Fibroblast of upper back skin (primary cell): ENCODE data around the gene CD109.

ENCODE experiments used
- DNase-seq: peaks from one replicate; pipeline ENCODE4 v3.0.0-alpha.2; 2013

The CD109 gene

GRCh38 chr6:73728548-73729205, 32.7 kb downstream of the CD109 start:
- no peak for DNase-seq

- no peak for DNase-seq
Measured at GRCh38 chr6:73731285-73731684, 35.3 kb downstream of the CD109 start.

- peak; percentile 79 for DNase-seq
Measured at GRCh38 chr6:73732845-73733675, 37.1 kb downstream of the CD109 start.

GRCh38 chr6:73733791-73734190, 37.8 kb downstream of the CD109 start:
- no peak for DNase-seq

GRCh38 chr6:73734832-73735453, 38.9 kb downstream of the CD109 start:
- no peak for DNase-seq

- peak; percentile 84 for DNase-seq
Measured at GRCh38 chr6:73738367-73739028, 42.5 kb downstream of the CD109 start.

- DNase-seq: peak; percentile 80
Measured at GRCh38 chr6:73739096-73739495, 43.1 kb downstream of the CD109 start.

GRCh38 chr6:73742433-73742832, 46.4 kb downstream of the CD109 start:
- no peak for DNase-seq

- no peak for DNase-seq
Measured at GRCh38 chr6:73743081-73743480, 47.1 kb downstream of the CD109 start.

- peak; percentile 21 for DNase-seq
Measured at GRCh38 chr6:73743556-73743955, 47.6 kb downstream of the CD109 start.

GRCh38 chr6:73746787-73747186, 50.8 kb downstream of the CD109 start:
- DNase-seq: peak; percentile 44

- DNase-seq: no peak
Measured at GRCh38 chr6:73747289-73747688, 51.3 kb downstream of the CD109 start.

- no peak for DNase-seq
Measured at GRCh38 chr6:73752943-73753342, 56.9 kb downstream of the CD109 start.

GRCh38 chr6:73766040-73766439, 70.0 kb downstream of the CD109 start:
- DNase-seq: no peak

GRCh38 chr6:73768558-73768957, 72.6 kb downstream of the CD109 start:
- DNase-seq: peak; percentile 8

- DNase-seq: no peak
Measured at GRCh38 chr6:73769976-73770375, 74.0 kb downstream of the CD109 start.

GRCh38 chr6:73774311-73774774, 78.3 kb downstream of the CD109 start:
- DNase-seq: peak; percentile 91

GRCh38 chr6:73779943-73780342, 83.9 kb downstream of the CD109 start:
- DNase-seq: no peak

GRCh38 chr6:73782911-73783310, 86.9 kb downstream of the CD109 start:
- no peak for DNase-seq

GRCh38 chr6:73784726-73785505, 88.9 kb downstream of the CD109 start:
- DNase-seq: no peak

- no peak for DNase-seq
Measured at GRCh38 chr6:73790574-73790973, 94.6 kb downstream of the CD109 start.

- no peak for DNase-seq
Measured at GRCh38 chr6:73791336-73791735, 95.3 kb downstream of the CD109 start.
